Measurements from ENCODE around the gene AGPAT4. TPM values are rescaled to one million over a fixed set of nuclear protein-coding genes. Genes with fewer than 3 reads are reported as not detected.

The AGPAT4 gene
- polyA plus RNA-seq, 1 of the 3 experiments (the other 2 are of a cell fraction) = 3.9 TPM

- H3K27me3 ChIP-seq (ENCODE audit: insufficient read depth) = no peaks in the 10 kb centered on the region
- 98% methylated on average over 2 of the region's 2 CpGs for WGBS (ENCODE audit: low lambda C conversion rate)
- no peak for TF ChIP-seq TEAD4 (IDR thresholded peaks at IDR 0.05; ENCODE audit: borderline replicate concordance, insufficient read depth)
- no peak for TF ChIP-seq USF2 (IDR thresholded peaks at IDR 0.05; ENCODE audit: borderline replicate concordance, low read depth, low read length)
- TF ChIP-seq NRF1 (IDR thresholded peaks at IDR 0.05; ENCODE audit: low read depth, low read length) = no peak
- TF ChIP-seq GATA2 (CRISPR knock-in tag; IDR thresholded peaks at IDR 0.05) = no peak
- no peak for TF ChIP-seq JUND (IDR thresholded peaks at IDR 0.05)
- TF ChIP-seq EZH2phosphoT487 (IDR thresholded peaks at IDR 0.05; ENCODE audit: borderline replicate concordance, low read depth) = no peak
- TF ChIP-seq IRF3 (IDR thresholded peaks at IDR 0.05; ENCODE audit: low read depth, low read length) = no peak
- no peak overlapping the region for H2AFZ ChIP-seq (ENCODE audit: low read depth)
- no peak overlapping the region for H3K27ac ChIP-seq (ENCODE audit: low read depth in 2 of 2, low read length in 1 of 2)
- H3K9me2 ChIP-seq = no peaks in the 10 kb centered on the region
- H3K4me3 ChIP-seq (ENCODE audit: low read depth in 2 of 2, low read length in 1 of 2) = no peak overlapping the region
- no peaks in the 10 kb centered on the region for H3K4me1 ChIP-seq (ENCODE audit: control insufficient read depth in 1 of 2, insufficient read depth in 2 of 2, low read depth in 1 of 2, low read length in 1 of 2)
- POLR2A ChIA-PET = no interaction called here
- H4K20me1 ChIP-seq (ENCODE audit: insufficient read depth) = no peaks in the 10 kb centered on the region
- H3K9ac ChIP-seq = no peak overlapping the region
- H3K79me2 ChIP-seq (ENCODE audit: insufficient read depth) = no peaks in the 10 kb centered on the region
- H3K4me2 ChIP-seq = no peak overlapping the region
- peaks cover 53 to 55% of the 10 kb centered on the region in 2 experiments for H3K36me3 ChIP-seq (replicated peaks in 1 of 2; ENCODE audit: control insufficient read depth in 1 of 2, insufficient read depth in 2 of 2, low read length in 1 of 2)
- no peak for DNase-seq
- H3K9me3 ChIP-seq = peaks cover 11% of the 10 kb centered on the region; the same call in 1 of the 2 replicates
- H3F3A ChIP-seq (replicated peaks; ENCODE audit: insufficient read depth) = peaks cover 7% of the 10 kb centered on the region
- CTCF ChIA-PET = no interaction called here
Observed at GRCh38 chr6:161117942-161118341, 155.9 kb downstream of the AGPAT4 start.

GRCh38 chr6:161117308-161117707 lies 156.6 kb downstream of the AGPAT4 start:
- 96% methylated on average over 7 of the region's 7 CpGs for WGBS (ENCODE audit: low lambda C conversion rate)

More at GRCh38 chr6:161117308-161117707, 156.6 kb downstream of the AGPAT4 start:
- DNase-seq = no peak
- H3K9me3 ChIP-seq = peaks cover 11% of the 10 kb centered on the region; the same call in 1 of the 2 replicates
- no peaks in the 10 kb centered on the region for H3K27me3 ChIP-seq (ENCODE audit: insufficient read depth)
- H3K36me3 ChIP-seq (replicated peaks in 1 of 2; ENCODE audit: control insufficient read depth in 1 of 2, insufficient read depth in 2 of 2, low read length in 1 of 2) = peaks cover 56 to 62% of the 10 kb centered on the region in 2 experiments
- CTCF ChIA-PET = no interaction called here
- H3K4me2 ChIP-seq = no peak overlapping the region
- no peak overlapping the region for H3K9ac ChIP-seq
- no peak overlapping the region for H3K27ac ChIP-seq (ENCODE audit: low read depth in 2 of 2, low read length in 1 of 2)
- no peaks in the 10 kb centered on the region for H3K9me2 ChIP-seq
- no peaks in the 10 kb centered on the region for H3K4me1 ChIP-seq (ENCODE audit: control insufficient read depth in 1 of 2, insufficient read depth in 2 of 2, low read depth in 1 of 2, low read length in 1 of 2)
- H2AFZ ChIP-seq (ENCODE audit: low read depth) = no peak overlapping the region
- H3K79me2 ChIP-seq (ENCODE audit: insufficient read depth) = no peaks in the 10 kb centered on the region
- no peak overlapping the region for H3K4me3 ChIP-seq (ENCODE audit: low read depth in 2 of 2, low read length in 1 of 2)
- TF ChIP-seq EZH2phosphoT487 (IDR thresholded peaks at IDR 0.05; ENCODE audit: borderline replicate concordance, low read depth) = no peak
- no peak for TF ChIP-seq FOXJ3 (CRISPR knock-in tag; IDR thresholded peaks at IDR 0.05)
- no peak for TF ChIP-seq GATA2 (CRISPR knock-in tag; IDR thresholded peaks at IDR 0.05)
- no peak for TF ChIP-seq EP300 (IDR thresholded peaks at IDR 0.05; ENCODE audit: borderline replicate concordance in 1 of 2, low read depth in 1 of 2, low read length in 1 of 2)
- TF ChIP-seq YY1 (IDR thresholded peaks at IDR 0.05; ENCODE audit: low read depth) = no peak
- TF ChIP-seq CTCF (IDR thresholded peaks at IDR 0.05) = no peak
- TF ChIP-seq USF1 (IDR thresholded peaks at IDR 0.05; ENCODE audit: borderline replicate concordance, low read depth) = no peak
- no peak for TF ChIP-seq TEAD4 (IDR thresholded peaks at IDR 0.05; ENCODE audit: borderline replicate concordance, insufficient read depth)
- TF ChIP-seq FOXM1 (IDR thresholded peaks at IDR 0.05; ENCODE audit: low read depth) = no peak
- TF ChIP-seq IRF3 (IDR thresholded peaks at IDR 0.05; ENCODE audit: low read depth, low read length) = no peak
- TF ChIP-seq RCOR1 (IDR thresholded peaks at IDR 0.05; ENCODE audit: low read length) = no peak
- no peak for TF ChIP-seq RAD21 (IDR thresholded peaks at IDR 0.05; ENCODE audit: low read length)
- no peak for TF ChIP-seq CHD2 (IDR thresholded peaks at IDR 0.05; ENCODE audit: low read length, partially characterized antibody)
- TF ChIP-seq SMC3 (IDR thresholded peaks at IDR 0.05; ENCODE audit: low read depth, low read length) = no peak
- peaks cover 7% of the 10 kb centered on the region for H3F3A ChIP-seq (replicated peaks; ENCODE audit: insufficient read depth)
- H4K20me1 ChIP-seq (ENCODE audit: insufficient read depth) = no peaks in the 10 kb centered on the region
- POLR2A ChIA-PET = no interaction called here
